CMK (cell line): ENCODE results near the gene MYOT.
A peak's percentile ranks its signal among the peaks of the same experiment; 100 is the strongest.
"Not testable (repeated sequence)": the region's sequence is repeated elsewhere in the genome, so short reads cannot be mapped to it uniquely, and the experiment has no call there.

Experiments used
- DNase-seq: peaks from one replicate; pipeline ENCODE4 v3.0.0-alpha.2; 2010; ENCODE audit warnings: low read depth

The MYOT gene

DNA sequence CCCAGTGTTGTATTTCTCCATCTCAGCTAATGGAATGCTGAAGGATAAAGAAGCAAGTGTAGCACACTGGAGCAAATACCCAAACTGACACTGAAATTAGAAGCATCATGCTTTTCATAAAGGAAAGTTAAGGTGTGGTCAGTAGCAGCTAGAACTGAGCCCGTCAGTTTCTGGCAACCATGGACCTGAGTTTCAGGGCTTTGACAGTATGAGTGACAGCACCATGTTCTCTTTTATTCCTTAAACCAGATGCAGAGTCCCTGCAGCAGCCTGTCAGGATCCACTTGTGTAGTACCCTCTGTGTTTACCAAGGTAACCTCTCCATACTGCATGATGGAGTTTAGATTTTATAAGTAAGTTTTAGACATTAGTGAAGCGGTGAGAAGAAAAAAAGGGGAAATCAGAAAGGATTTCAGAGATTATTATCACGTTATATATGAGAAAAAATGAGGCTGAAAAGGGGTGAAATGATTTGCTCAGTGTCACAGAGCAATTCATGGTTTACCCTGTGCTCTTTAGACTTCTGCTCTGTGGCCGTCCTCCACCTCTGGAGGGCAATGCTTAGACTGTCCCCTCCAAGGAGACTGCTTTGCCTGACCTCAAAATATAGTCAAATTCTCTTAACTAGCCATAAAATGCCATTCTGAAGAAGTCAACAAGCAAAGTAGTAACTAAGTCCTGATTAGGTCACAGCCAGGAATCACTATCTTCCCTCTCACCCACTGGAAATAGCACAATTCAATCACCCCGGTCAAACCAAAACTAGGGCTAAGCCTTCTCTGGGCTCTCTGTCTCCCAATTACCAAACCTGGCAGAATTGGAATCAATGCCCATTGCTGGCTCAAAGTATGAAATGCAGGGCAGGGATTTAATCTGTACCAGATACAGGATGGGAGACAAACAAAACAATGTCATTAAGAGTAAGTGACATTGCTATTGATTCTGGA is 10.5 kb upstream of the MYOT start:
- DNase-seq: no peak

DNA sequence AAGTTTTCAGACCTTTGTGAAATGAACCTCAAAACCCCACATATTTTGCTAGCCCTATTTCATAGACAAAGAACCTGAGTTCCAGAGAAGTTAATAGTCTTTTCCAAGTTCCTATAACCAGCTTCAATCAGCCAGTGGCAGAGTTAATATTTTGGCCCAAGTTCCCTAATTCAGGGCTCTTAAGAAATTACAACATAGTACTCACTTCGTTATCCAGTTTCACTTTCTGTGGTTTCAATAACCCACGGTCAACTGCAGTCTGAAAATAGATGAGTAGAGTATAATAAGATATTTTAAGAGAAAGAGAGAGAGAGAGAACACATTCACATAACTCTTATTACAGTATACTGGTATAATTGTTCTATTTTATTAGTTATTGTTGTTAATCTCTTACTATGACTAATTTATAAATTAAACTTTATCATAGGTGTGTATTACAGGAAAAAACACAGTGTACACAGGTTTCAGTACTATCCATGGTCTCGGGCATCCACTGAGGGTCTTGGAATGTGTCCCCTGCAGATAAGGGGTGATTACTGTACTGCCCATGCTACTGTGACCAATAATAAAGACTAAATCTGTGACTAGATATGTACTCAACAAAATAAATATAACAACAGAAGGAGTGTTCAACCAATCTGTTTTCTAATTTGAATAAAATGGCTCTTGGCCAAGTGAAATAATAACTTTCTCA is 9.3 kb upstream of the MYOT start:
- no peak for DNase-seq

DNA sequence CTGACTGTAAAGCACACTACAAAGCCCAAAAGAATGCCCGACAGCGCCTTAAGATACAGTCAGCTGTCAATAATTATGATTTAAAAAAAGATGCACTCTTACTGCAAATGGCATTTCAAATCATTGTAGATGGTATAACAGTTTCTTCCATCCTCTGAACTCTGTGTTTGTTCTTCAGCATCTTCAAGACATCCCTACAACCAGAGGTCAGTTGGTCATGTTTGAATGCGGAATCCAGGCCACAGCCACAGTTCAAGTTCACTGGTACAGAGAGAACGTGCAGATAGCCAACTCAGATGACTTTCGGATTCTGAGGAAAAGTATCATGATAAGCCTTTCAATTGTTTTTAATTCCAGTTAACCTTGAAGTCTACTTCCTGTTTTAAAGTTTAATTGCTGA is 8.7 kb upstream of the MYOT start:
- DNase-seq: no peak

DNA sequence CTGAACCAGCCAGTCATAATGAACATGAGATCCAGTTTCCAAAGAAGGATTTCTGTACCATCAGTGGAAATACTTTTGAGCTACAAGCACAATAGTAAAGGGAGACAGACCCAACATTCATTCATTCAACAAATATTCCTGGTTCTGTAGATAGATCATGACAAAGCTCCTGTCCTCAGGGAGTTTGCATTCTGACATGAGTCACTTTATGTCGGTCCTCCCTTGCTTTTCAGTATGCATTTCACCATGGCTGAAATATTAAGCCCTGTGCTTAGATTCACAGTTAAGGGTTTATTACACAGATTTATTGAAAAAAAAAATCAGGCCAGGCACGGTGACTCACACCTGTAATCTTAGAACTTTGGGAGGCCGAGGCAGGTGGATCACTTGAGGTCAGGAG is 5.4 kb upstream of the MYOT start:
- no peak for DNase-seq

DNA sequence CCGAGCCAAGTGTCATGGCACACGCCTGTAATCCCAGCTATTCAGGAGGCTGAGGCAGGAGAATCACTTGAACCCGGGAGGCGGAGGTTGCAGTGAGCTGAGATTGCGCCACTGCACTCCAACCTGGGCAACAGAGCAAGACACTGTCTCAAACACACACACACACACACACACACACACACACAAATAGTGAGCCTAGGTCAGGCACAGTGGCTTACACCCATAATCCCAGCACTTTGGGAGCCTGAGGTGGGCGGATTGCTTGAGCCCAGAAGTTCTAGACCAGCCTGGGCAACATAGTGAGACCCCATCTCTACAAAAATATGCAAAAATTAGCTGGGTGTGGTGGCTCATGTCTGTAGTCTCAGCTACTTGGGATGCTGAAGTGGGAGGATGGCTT is 4.0 kb upstream of the MYOT start:
- not testable (repeated sequence) for DNase-seq

DNA sequence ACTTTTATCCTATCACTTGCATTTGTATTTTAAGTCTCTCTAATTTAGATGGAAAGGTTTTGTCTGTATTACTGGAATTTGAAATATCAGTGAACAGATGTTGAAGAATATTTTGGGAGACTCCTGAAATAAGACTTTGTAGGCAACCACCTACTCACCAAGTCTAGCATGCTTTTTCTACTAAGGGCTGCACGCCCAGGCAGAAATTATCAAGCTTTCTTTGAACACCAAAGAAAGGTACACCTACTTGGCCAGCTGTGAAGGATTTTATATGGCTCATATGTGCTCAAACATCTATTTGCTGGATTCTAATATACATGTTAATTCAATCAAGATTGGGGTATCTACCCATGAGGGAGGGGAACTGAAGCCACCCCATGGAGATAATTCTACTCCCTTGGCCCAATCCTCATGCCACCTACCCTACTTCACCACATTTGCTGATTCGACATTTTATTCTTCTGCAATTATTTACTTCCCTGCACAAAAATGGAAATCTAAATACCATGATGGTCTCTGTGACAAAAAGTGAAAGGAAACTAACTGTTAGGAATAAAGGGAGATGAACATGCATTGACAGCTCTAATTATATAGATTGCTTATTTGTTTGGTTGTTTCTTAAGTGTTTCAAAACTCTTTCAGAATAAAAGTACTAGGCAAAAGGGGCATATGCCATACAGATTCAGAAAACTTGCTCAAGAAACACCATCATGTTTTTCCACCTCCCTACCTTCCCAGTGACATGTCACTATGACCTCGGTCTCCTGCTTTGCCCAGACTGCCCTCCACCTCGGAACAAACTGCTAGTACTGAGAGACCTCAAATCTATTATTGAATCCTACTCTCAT is 895 bp upstream of the MYOT start:
- no peak for DNase-seq

DNA sequence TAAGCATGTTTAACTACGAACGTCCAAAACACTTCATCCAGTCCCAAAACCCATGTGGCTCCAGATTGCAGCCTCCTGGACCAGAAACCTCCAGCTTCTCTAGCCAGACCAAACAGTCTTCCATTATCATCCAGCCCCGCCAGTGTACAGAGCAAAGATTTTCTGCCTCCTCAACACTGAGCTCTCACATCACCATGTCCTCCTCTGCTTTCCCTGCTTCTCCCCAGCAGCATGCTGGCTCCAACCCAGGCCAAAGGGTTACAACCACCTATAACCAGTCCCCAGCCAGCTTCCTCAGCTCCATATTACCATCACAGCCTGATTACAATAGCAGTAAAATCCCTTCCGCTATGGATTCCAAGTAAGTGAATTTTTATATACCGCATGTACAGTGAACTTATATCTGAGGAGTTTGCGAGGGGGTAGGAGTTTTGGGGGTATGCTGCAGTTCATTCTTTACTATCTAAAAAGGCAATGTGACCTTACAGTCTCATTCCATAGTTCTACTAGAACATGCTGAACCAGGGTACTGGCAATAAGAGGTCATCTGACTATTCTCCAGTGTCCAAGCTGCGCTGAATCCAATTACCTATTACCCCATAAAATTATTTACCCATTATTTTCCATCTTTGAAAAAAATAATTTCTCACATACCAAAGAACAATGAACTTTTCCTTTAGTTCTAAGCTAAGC is 3.1 kb downstream of the MYOT start:
- DNase-seq: no peak

DNA sequence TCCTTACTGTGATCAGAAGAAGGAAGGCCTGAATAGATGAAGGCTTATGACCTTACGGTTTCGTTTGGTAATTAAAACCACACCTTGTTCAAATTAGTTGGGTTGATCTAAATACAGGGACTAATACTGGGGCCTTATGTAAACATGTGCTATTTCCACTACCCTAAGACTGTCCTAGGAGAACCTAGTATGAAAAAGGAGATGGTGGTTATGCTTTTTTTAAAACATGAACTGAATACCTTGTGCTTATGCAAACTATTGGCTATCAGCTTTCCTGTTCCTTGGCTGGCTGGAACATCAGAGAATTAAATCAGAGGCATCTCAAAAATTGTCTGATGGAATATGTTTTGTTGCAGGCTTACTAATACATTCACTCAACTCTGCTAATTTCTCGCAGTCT is 3.9 kb downstream of the MYOT start:
- no peak for DNase-seq

DNA sequence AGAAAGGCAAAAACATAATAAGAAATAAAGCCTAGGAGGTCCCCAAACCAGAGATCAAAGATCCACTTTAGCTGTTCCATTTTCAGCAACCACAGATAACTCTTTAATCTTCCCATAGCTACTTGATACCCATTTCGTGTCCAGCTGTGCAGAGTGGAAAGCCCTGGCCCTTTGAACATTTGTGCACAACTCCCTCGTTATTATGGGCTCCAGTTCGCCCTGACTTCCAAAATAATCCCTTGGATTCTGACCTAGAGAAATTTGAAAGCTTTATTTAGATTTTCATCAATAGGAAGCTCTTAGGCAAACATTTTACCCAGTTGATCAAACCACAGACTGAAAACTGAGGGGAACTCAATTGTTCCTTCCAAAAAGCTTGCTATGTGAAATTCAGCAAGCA is 4.8 kb downstream of the MYOT start:
- no peak for DNase-seq

DNA sequence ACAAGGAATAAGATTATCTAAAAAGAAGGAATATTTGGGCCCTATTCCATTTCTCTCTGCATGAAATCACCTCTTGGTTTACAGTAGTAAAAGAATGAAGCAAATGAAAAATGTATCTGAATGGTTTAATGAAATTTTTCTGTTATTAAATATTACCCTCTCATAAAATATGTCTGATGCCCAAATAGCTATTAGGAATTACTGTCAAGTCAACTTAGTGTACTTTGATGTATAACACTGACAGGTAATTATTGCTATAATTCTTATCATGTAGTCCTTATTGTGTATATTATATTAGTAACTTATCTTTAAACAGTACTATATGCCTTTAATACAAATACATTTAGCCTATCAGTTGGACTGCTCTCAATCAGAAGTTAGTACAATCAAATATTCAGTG is 8.4 kb downstream of the MYOT start:
- no peak for DNase-seq

DNA sequence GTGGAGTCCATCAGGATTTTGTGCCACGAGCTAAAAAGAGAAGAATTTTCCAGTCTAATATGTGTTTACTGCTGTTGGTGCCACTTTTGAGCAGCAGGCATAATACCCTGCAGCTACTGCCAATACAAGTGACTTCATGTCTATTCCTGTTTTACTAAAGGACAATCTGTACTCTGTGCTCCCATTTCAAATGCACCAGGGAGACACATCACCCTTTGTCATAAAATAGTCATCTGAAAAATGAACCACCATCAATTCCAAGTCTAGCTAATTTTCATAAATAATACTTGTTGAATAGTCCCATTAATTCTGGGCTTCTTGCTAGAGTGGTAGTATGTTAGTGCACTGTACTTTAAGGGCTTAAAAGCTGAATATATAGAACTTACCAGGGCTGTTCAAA is 12.7 kb downstream of the MYOT start:
- DNase-seq: no peak

DNA sequence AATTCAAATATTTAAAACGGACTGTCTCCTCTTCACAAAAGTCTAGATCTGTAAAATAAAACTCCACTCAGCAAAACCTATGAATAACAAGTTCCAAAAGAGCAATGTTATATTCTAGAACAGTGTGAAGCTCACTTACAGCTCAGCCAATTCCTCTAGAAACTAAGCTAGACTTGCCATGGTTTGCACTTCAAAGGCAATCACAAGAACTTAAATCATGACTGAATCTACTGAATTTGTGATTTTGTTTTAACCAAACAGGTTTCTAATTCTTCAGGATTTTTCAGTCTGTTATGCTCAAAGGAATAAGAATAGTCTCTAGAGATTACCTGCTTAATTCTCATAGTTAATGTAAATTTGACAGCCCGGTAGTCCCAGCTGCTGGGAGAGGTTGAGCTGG is 20.2 kb downstream of the MYOT start:
- no peak for DNase-seq

DNA sequence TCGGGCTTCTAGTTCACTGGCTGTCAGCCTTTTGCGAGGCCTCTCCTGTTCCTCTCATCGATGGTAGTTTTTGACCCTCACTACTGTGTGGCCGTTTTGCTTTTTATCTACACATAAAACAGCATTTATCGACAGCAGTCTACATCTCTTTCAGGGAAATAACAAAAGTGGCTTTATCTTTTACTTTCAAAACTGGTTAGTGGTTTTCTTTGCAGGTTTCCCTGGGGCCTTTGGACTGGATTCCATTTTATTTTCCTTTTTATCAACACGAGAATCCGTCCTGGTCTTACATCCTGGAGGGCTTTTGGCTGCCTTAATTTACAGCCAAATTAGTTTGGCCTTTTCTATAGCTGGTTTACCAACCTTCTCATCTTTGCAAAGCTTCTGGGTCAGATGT is 20.8 kb downstream of the MYOT start:
- DNase-seq: no peak

DNA sequence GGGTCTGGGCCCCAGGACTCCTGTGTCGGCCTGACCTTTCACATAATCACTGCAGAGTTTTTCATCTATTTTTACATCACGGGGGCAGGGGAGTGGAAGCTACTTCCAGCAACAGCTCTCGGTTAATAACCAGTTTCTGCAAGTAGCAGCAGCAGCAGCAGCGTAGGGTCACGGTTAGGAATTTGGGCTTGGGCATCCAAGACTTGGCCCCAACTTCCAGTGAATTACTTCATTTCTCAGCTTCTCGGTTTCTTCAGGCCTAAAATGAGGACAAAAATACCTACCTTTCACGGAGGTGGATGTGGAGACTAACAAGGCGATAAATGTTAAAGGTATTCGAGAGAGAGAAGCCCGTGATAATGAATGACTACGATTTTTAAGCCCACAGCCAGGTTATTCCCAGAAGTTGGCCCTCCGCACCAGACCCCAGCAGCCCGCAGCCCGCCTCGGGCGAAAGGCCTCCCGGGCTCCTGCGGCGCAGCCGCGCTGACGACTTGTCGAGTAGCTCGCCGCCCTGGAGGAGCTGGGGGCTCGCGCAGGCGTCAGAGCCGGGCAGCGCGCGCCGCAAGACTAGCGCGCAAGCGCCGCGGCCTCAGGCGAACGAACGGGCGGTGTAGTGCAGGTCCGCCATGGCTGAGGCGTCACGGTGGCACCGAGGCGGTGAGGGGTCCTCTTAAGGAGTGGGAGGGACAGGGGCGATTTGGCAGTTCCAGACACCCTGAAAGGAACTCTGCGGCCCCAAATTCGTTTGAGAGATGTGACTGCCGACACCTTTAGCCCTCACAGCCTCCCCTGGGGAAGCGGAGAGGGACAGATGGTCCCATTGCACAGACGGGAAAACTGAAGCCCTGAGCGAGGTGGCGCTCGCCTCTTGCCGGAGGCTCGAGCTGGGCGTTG is 21.5 kb downstream of the MYOT start, which contains the start of gene PKD2L2:
TSS of gene PKD2L2 (plus strand) at position 595 of the 897 bp plus-strand sequence. CDS start at position 630, 35 bp downstream.
- peak; percentile 50 for DNase-seq

DNA sequence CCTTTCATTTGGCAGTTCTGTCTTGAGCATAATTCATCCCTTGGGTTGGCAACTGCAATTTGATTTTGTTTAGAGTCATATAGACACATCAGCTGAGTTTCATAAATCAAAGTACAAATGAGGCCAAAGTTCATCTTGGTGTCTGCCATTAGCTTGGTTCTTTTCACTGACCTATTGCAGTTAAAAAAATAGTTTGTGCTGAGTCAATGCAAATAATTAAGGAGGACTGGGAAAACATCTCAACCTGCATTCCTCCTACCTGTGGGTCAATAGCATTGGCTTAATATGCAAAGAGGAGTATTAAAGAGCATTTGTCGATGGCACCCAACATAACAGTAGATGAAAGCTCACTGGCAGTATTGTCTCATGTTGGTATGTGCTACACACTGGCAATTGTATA is 23.2 kb downstream of the MYOT start:
- DNase-seq: no peak

DNA sequence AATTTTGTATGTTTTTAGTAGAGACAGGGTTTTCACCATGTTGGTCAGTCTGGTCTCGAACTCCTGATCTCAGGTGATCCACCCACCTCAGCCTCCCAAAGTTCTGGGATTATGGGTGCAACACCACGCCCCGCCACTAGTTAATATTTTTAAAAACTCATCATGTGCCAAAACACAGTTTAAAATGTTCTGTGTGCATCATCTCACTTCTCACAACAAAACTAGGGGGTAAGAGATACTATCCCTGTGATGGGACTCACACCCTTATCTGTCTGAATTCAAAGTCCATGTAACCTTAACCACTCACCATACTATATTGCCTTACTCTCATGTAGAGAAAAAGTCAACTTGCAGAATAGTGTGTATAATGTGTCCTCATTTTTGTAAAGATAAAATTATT is 24.2 kb downstream of the MYOT start:
- no peak for DNase-seq

DNA sequence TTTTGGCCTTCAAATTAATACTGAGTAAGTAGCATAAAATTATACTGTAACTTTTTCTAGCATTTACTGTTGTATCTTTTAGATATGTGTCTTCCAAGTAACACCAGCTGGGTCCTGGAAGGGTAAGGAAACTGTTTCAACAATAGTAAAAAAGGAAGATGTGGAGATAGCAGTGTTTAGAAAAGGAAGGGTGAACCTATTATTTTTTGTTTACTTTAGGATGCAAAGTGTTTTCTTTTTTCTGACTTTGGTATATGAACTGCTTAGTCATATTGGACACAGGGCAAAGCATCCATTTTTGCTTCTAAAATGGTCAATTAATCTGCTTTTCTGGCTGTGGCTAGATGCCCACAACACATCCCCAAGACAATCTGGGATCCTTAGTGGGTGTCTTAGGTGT is 26.9 kb downstream of the MYOT start:
- DNase-seq: no peak

DNA sequence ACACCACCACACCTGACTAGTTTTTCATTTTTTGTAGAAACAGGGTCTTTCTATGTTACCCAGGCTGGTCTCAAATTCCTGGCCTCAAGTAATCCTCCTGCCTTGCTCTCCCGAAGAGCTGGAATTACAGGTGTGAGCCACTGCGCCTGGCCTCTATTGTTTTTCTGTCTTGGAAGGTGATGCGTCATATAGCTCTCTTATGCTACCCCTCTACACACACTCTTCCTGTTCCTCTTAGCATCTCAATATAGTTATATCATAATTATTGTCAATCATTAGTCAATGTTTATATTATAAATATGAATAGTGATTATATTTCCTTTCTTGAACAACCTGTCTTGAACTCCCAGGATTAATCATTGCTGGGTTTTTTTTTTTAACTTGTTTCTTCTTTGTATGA is 28.9 kb downstream of the MYOT start:
- DNase-seq: no peak

DNA sequence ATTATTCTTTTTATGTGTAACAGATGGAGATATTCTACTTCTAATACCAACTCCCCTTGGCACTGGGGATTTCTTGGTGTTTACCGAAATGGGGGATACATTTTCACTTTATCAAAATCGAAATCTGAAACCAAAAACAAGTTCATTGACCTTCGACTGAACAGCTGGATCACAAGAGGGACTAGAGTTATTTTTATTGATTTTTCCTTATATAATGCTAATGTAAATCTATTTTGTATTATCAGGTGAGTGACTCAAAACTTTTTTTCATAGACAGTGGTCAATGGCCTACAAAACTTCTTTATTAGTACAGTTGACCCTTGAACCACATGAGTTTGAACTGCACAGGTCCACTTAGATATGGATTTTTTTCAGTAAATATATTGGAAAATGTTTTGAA is 31.8 kb downstream of the MYOT start:
- no peak for DNase-seq

DNA sequence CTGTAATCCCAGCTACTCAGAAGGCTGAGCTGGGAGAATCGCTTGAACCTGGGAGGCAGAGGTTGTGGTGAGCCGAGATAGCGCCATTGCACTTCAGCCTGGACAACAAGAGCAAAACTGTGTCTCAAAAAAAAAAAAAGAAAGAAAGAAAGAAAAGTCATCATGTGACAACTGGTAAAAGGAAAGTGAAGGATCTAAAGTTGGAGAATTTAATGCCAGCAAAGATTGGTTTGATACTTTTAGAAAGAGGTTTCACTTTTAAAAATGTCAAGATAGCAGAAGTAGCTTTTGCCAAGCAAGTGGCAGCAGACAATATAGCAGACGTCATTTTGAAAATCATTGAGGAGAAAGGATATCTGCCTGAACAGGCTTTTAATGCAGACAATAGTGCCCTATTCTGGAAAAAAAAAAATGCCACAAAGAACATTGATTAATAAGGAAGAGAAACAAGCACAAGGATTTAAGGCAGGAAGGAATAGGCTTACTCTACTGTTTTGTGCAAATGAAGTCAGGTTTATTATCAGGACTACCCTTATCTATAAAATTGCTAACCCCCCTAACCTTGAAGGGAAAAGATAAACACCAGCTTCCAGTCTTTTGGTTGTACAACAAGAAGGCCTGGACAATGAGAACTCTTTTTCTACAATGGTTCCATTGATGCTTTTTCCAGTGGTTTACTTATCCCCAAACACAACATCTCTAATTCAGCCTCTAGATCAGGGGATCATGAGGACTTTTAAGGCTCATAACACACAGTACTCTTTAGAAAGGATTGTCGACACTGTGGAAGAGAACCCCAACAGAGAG is 33.6 kb downstream of the MYOT start:
- DNase-seq: no peak
